Neutrophil (primary cell): ENCODE data around the gene MIS18BP1.
A peak's percentile ranks its signal among the peaks of the same experiment; 100 is the strongest.
"Not testable (repeated sequence)": the region's sequence is repeated elsewhere in the genome, so short reads cannot be mapped to it uniquely, and the experiment has no call there.

Source experiments
- H3K27ac ChIP-seq: fragments of 200-600 bp; sonication (generic); 2 replicates; pipeline ENCODE4 v1.5.1; 2016; ENCODE audit warnings: mild to moderate bottlenecking, moderate library complexity
- H3K27me3 ChIP-seq: fragments of 200-600 bp; sonication (generic); 2 replicates; pipeline ENCODE4 v1.6.0; 2016; ENCODE audit warnings: mild to moderate bottlenecking
- H3K36me3 ChIP-seq: fragments of 200-600 bp; sonication (generic); 2 replicates; pipeline ENCODE4 v1.5.1; 2017
- H3K4me1 ChIP-seq, 2 experiments: fragments of 200-600 bp in 1 of 2; sonication (generic) in 1 of 2; 1 replicate in 1 of 2; 2 replicates in 1 of 2; pipeline versions ENCODE4 v1.5.1 to v1.6.1; 2013 to 2016; ENCODE audit warnings: low read depth in 1 of 2, low read length in 1 of 2, mild to moderate bottlenecking in 1 of 2, moderate library complexity in 1 of 2; ENCODE audit not compliant: control insufficient read depth in 1 of 2, insufficient read depth in 1 of 2
- H3K4me3 ChIP-seq, 2 experiments: fragments of 200-600 bp in 1 of 2; sonication (generic) in 1 of 2; 1 replicate in 1 of 2; 2 replicates in 1 of 2; pipeline ENCODE4 v1.5.1; 2013 to 2016; ENCODE audit warnings: low read depth in 1 of 2, low read length in 1 of 2, mild to moderate bottlenecking in 1 of 2, moderate library complexity in 1 of 2
- H3K9me3 ChIP-seq: fragments of 200-600 bp; sonication (generic); 2 replicates; pipeline ENCODE4 v1.5.1; 2016
- TF ChIP-seq, protein P1 (sequence below): fragments of 200-600 bp; sonication (generic); IDR thresholded peaks from 2 replicates; pipeline ENCODE4 v1.5.1; 2016; ENCODE audit warnings: antibody characterized with exemption

Gene MIS18BP1

DNA sequence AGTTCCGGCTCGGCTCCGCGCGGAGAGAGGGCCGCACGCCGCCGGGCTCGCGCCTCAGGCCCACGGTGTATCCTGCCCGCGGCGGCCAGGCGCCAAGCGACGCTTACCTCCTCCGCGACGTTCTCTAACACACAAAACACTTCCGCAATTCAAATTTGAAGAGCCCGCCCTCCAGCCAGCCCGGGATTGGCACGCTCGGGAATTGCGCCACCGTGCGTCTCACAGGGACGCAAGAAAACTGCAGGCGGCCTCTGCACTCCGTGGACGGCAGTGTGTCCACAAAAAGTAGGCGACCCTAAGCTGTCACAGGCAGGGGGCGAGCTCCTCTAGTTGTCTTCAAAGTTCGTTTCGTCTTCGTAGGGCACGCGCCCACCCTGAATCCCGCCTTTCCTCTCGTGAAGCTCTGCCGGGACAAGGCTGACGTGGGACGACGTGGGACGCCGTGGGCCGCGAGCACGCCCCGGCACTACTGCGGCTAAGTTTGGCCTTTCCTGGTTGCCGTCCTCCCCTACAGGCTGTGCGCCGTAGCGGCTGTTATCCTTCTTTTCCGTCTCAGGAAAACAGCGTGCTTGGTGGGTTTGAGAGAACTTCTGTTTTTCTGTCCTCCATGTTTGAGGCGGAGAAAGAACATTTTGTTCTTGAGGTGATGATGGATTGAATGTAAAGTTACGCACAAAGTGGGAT is at the start of gene MIS18BP1:
TSS of gene MIS18BP1 (minus strand) at position 133 of the 684 bp plus-strand sequence. CDS start 5,916 bp downstream, outside the sequence.
- TF ChIP-seq, protein P1, sequence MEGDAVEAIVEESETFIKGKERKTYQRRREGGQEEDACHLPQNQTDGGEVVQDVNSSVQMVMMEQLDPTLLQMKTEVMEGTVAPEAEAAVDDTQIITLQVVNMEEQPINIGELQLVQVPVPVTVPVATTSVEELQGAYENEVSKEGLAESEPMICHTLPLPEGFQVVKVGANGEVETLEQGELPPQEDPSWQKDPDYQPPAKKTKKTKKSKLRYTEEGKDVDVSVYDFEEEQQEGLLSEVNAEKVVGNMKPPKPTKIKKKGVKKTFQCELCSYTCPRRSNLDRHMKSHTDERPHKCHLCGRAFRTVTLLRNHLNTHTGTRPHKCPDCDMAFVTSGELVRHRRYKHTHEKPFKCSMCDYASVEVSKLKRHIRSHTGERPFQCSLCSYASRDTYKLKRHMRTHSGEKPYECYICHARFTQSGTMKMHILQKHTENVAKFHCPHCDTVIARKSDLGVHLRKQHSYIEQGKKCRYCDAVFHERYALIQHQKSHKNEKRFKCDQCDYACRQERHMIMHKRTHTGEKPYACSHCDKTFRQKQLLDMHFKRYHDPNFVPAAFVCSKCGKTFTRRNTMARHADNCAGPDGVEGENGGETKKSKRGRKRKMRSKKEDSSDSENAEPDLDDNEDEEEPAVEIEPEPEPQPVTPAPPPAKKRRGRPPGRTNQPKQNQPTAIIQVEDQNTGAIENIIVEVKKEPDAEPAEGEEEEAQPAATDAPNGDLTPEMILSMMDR: peak; percentile 85
- Histone ChIP-seq H3K27me3 (no peaks in the 10 kb centered on the region), H3K4me1 (peaks cover 59 to 65% of the 10 kb centered on the region in 2 experiments), H3K27ac (peak within 1 kb of the TSS; percentile 88), H3K9me3 (peaks cover 5% of the 10 kb centered on the region), H3K36me3 (no peaks in the 10 kb centered on the region), H3K4me3 (peak within 1 kb of the TSS; percentile 77 to 93)

DNA sequence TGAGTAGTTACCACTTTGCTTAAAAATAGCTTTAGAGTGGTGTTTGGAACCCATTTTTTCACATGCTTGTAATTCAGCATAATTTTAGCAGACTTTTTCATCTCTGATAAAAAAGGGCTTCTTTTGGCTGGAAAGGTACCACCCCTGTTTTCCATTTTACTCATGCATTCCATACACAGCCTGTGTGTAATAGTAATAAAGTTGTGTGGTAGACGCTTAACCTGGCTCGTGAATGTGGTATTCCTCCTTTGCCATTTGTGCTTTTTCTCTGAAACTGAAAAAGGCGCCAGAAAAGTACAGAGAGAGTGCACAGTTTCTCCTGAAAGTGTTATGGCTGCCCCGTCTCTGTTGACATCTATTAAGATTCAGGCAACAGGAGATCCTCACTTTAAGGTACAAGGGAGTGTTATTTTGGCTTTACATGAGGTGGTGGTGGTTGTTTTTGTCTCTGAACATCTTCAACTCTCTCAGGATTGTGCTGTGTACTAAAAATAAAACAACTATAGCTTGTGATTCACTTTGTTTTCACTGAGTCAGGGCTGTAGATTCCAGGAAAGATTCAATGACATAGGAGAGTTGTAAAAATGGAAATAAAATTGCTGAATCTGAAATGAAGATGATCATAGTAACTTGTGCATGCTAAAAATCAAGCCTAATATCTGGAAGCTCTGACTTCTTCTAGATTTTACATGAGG is 45.6 kb upstream of the MIS18BP1 start:
- H3K27me3 ChIP-seq: no peaks in the 10 kb centered on the region
- TF ChIP-seq, protein P1: no peak
- H3K27ac ChIP-seq: no peak overlapping the region
- H3K4me1 ChIP-seq: no peaks in the 10 kb centered on the region
- H3K9me3 ChIP-seq: no peaks in the 10 kb centered on the region
- H3K36me3 ChIP-seq: no peaks in the 10 kb centered on the region
- H3K4me3 ChIP-seq: no peak overlapping the region

DNA sequence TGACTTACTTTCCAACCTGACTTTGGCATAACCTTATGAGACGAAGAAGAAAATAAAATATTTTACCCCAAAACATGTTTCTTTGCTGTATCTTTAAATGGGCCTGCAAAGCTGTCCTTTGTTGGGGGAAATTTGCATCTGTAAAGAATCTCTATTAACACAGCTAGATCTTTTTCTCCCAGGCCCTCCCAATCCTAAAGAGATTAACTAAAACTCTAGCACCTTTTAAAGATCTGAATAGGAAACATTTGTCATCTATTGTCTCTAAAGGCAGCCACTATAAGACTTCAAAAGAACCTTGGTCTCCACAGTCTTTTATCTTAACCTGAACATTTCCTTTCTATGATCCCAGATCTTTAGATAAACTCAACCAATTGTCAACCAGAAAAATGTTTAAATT is 41.8 kb upstream of the MIS18BP1 start:
- not testable (repeated sequence) for H3K27me3 ChIP-seq, H3K9me3 ChIP-seq

DNA sequence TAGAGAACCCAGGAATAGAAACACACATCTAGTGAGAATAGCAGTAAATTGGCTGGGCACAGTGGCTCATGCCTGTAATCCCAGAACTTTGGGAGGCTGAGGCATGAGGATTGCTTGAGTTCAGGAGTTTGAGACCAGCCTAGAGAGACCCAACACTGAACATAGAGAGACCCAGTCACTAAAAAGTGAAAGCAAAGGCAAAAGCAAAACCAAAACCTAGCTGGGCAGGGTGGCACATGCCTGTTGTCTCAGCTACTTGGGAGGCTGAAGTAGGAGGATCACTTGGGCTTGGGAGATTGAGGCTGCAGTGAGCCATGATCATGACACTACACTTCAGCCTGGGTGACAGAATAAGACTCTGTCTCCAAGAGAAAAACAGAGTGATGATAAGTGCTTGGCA is 37.5 kb upstream of the MIS18BP1 start:
- Histone ChIP-seq H3K9me3 (no peaks in the 10 kb centered on the region), H3K4me1 (no peaks in the 10 kb centered on the region), H3K36me3 (no peaks in the 10 kb centered on the region), H3K27me3 (no peaks in the 10 kb centered on the region), H3K27ac (no peak overlapping the region), H3K4me3 (no peak overlapping the region)
- TF ChIP-seq, protein P1: no peak

More for the DNA sequence above, 41.8 kb upstream of the MIS18BP1 start:
- not testable (repeated sequence) for H3K27ac ChIP-seq, H3K36me3 ChIP-seq, H3K4me3 ChIP-seq, H3K4me1 ChIP-seq

DNA sequence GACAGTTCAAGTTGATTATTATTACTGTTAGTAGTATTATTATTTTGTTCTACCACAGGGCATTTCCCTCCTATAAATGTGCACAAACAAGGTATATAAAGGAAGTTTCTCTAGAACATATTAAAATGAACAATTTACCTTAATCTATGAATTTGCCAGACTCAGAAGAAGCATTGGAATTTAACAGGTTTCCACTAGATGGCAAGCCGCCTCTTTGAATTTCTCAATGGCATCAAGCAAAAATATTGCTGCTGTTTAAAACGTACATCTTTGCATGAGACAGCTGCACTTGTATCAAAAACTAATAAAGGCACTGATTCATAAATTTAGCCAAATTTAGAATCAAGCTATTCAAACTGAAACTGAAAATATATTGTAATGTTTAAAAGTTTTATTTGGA is 34.6 kb upstream of the MIS18BP1 start:
- no peaks in the 10 kb centered on the region for H3K9me3 ChIP-seq
- no peak overlapping the region for H3K27ac ChIP-seq
- TF ChIP-seq, protein P1: no peak
- no peak overlapping the region for H3K4me3 ChIP-seq
- no peaks in the 10 kb centered on the region for H3K36me3 ChIP-seq
- H3K27me3 ChIP-seq: no peaks in the 10 kb centered on the region
- no peaks in the 10 kb centered on the region for H3K4me1 ChIP-seq

DNA sequence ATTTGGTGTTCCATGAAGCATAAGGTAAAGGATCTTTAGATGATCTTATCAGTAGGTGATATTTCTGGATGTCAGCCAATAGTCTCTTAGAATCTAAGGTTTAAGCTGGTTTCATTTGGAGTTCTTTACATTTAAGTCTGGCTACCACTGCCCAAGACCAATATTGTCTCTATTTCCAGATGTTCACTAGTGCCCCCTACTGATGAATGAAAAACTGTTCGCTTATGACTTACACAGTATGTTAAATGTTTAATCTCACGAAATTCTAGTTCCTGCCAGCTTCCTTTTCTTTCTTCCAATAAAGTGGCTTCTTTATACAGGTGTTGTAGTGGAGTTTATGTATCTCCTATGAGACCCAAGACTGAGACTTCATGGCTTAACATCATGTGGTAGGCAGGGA is 31.8 kb upstream of the MIS18BP1 start:
- no peak overlapping the region for H3K27ac ChIP-seq
- H3K27me3 ChIP-seq: no peaks in the 10 kb centered on the region
- TF ChIP-seq, protein P1: no peak
- no peaks in the 10 kb centered on the region for H3K36me3 ChIP-seq
- no peaks in the 10 kb centered on the region for H3K9me3 ChIP-seq
- no peak overlapping the region for H3K4me3 ChIP-seq
- H3K4me1 ChIP-seq: no peaks in the 10 kb centered on the region

DNA sequence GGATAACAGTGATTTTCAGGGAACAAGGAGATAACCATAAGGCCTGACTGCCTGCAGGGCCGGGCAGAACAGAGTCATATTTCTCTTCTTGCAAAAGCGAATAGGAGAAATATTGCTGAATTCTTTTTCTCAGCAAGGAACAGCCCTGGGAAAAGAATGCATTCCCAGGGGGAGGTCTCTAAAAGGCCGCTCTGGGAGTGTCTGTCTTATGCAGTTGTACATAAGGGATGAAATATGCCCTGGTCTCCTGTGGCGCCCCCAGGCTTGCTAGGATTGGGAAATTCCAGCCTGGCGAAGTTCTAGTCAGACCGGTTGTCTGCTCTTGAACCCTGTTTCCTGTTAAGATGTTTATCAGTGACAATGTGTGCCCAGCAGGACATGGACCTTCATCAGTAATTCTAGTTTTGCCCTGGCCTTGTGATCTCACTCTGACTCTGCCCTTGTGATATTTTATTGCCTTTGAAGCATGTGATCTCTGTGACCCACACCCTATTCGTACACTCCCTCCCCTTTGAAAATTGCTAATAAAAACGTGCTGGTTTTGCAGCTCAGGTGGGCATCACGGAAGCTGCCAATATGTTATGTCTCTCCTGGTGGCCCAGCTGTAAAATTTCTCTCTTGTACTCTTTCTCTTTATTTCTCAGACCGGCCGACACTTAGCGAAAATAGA is 28.9 kb upstream of the MIS18BP1 start:
- not testable (repeated sequence) for H3K27me3 ChIP-seq, H3K27ac ChIP-seq, H3K4me1 ChIP-seq, H3K36me3 ChIP-seq, H3K9me3 ChIP-seq, H3K4me3 ChIP-seq
